Measurements from ENCODE around the gene LZTR1. TPM values are rescaled to one million over a fixed set of nuclear protein-coding genes. Genes with fewer than 3 reads are reported as not detected.

Gene LZTR1
- total and polyA plus RNA-seq, 2 donors (not counting 3 experiments of a cell fraction or from before 2014, with no cell fraction given): 56.6 to 86.8 TPM

- H2AFZ ChIP-seq (ENCODE audit: low read depth, low read length): no peak overlapping the region
- H3K4me3 ChIP-seq (replicated peaks in 1 of 3; ENCODE audit: insufficient read depth in 1 of 3, low read depth in 1 of 3, low read length in 3 of 3): no peak overlapping the region
- no peaks in the 10 kb centered on the region for H3K9me3 ChIP-seq (replicated peaks; ENCODE audit: control insufficient read depth, insufficient read depth, low read length)
- ChIA-PET POLR2A (no interaction called here), CTCF (interaction anchor here (1.0 kb wide), 1 partner anchor 124 kb away, joined by 3 read pairs; no protein-coding TSS in a partner anchor)
- H3K9ac ChIP-seq (replicated peaks; ENCODE audit: extremely low read depth, insufficient read depth, low read length): no peak overlapping the region
- peak; percentile 51 for DNase-seq (ENCODE audit: low read depth, low spot score)
- H4K20me1 ChIP-seq (replicated peaks; ENCODE audit: control insufficient read depth, extremely low read depth, insufficient read depth, low read length): no peaks in the 10 kb centered on the region
- no peaks in the 10 kb centered on the region for H3K27me3 ChIP-seq (ENCODE audit: control insufficient read depth in 2 of 2, insufficient read depth in 2 of 2, low read length in 2 of 2)
- H3K9me1 ChIP-seq (replicated peaks; ENCODE audit: control insufficient read depth, extremely low read depth, insufficient read depth, low read length): no peaks in the 10 kb centered on the region
- dilution Hi-C loops (cut with MboI; ENCODE audit: extremely low pct_ligation_motif_present, low sequenced_read_pairs): no loop called here
- H3K79me2 ChIP-seq (ENCODE audit: control insufficient read depth, insufficient read depth, low read length): no peaks in the 10 kb centered on the region
- peaks cover 11% of the 10 kb centered on the region for H3K4me1 ChIP-seq (ENCODE audit: control insufficient read depth, extremely low read depth, insufficient read depth, low read length)
- H3K36me3 ChIP-seq (ENCODE audit: control insufficient read depth in 2 of 2, extremely low read depth in 1 of 2, insufficient read depth in 2 of 2, low read length in 2 of 2): no peaks in the 10 kb centered on the region
- no peak overlapping the region for H3K27ac ChIP-seq (ENCODE audit: insufficient read depth, low read depth, low read length)
- TF ChIP-seq EZH2 (IDR thresholded peaks at IDR 0.05; ENCODE audit: borderline replicate concordance, low read depth, low read length, severe bottlenecking) (no peak), MYC (IDR thresholded peaks at IDR 0.05; ENCODE audit: low read depth, low read length) (no peak), FOS (IDR thresholded peaks at IDR 0.05; ENCODE audit: borderline replicate concordance, insufficient read depth, low read length) (no peak), JUN (IDR thresholded peaks at IDR 0.05; ENCODE audit: borderline replicate concordance, insufficient read depth, insufficient read length, low read depth) (no peak), POLR2AphosphoS5 (IDR thresholded peaks at IDR 0.05; ENCODE audit: insufficient read depth, low read depth, low read length) (no peak), GATA2 (IDR thresholded peaks at IDR 0.05; ENCODE audit: insufficient read depth, insufficient read length, low read depth, low read length) (no peak), CTCF (IDR thresholded peaks at IDR 0.05; ENCODE audit: extremely low read depth in 1 of 2, insufficient read depth in 1 of 2, low read depth in 1 of 2, low read length in 2 of 2) (no peak), POLR2A (IDR thresholded peaks at IDR 0.05; ENCODE audit: low read depth, low read length) (no peak)
- TF ChIP-seq, protein P1, sequence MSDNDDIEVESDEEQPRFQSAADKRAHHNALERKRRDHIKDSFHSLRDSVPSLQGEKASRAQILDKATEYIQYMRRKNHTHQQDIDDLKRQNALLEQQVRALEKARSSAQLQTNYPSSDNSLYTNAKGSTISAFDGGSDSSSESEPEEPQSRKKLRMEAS (IDR thresholded peaks at IDR 0.05; ENCODE audit: insufficient read depth, insufficient read length): no peak
- intact Hi-C loops (cut with micrococcal nuclease): no loop called here
- FAIRE-seq: no peak
- no peak overlapping the region for H3K4me2 ChIP-seq (ENCODE audit: insufficient read depth, low read length)
- no TSS peak for BruUV-seq (replicated peaks)
Observed at GRCh38 chr22:21009638-21010425, 27.7 kb downstream of the LZTR1 start.

Data from endothelial cell of umbilical vein (primary cell).